RPMI8226 (cell line): Measurements from ENCODE around the gene MCEE.

ENCODE experiments used
- DNase-seq: peaks from one replicate; pipeline ENCODE4 v3.0.0-alpha.2; 2015

The MCEE gene

DNA sequence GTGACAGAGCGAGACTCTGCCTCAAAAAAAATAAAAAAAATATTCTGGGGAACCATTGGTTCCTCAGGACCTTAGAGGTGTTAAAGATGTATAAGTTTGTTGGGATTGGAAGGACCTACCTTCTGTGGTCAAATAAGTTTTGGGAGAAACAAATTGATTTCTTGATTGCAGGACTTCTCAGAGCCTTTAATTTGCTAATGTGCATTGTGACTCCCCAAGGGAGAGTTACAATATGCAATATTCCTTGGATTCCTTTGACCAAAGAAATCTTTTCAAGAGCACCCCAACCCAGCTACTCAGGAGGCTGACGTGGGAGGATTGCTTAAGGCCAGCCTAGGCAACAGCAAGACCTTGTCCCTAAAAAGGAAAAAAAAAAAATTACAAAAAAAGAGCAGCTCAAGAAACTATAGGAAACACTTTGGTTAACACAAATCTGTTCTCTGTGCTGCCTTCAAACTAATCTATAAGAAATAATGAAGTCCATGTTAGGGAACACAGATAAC, 55.1 kb downstream of the MCEE start:
- no peak for DNase-seq

DNA sequence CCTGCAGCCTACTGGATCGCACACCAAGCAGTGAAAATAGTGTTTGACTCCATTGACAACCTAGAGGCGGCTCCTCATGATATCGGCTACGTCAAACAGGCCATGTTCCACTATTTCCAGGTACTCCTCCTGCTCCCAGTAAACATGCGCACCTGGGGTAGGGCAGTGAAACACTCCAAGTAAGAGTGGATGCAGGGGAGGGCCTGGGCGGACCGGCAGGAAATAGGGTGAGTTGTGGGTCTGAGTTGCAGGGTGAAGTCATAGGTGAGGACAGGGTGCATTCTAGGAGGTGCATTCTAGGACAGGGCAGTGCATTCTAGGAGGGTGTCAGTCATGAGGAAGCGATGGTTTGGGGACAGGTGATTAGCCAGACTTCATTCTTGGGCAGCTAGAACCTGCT, 56.6 kb downstream of the MCEE start:
- DNase-seq, result no peak

DNA sequence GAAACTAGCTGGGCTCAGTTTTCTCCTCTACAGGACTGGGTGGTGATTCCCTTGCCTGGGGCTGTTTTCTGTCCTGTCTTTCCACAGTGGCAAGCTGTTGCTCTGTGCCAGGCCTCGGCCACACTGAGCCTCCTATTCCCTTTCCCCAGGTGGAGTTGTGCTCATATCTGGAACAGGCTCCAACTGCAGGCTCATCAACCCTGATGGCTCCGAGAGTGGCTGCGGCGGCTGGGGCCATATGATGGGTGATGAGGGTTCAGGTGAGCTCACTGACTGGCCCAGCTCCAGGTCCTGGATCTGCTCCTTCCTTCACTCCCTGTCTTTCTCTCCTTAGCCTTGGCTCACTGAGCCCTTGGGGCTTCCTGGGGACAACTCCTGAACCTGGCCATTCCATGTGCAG, 57.5 kb downstream of the MCEE start:
- DNase-seq, result no peak

DNA sequence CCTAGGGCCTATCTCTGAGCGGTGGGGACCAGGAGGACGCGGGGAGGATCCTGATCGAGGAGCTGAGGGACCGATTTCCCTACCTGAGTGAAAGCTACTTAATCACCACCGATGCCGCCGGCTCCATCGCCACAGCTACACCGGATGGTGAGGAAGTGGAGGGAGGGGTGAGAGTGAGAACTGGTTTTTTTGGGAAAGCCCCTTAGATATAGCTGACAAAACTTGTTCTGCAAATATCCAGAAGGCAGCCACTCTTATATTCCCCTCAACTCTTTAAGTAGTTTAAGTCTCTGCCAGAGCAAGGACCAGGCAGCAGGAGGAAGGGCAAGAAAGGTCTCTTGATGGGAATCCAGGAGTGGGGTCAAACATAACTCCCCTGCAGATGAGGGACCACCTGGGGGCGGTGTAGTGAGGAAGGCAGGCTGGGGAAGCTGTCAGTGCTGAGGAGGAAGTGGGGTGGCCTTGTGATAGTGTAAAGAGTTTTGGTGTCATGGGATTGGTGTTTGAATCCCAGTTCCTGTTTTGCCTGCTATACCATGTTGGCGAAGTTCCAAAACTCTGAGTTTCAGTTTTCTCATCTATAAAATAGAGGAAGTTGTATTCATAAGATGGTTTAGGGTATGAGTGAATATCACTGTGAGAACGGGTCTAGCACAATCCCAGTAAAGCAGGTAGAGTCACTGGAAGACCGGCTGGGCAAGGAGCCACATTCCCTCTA, 58.2 kb downstream of the MCEE start:
- DNase-seq, result peak; percentile 96

DNA sequence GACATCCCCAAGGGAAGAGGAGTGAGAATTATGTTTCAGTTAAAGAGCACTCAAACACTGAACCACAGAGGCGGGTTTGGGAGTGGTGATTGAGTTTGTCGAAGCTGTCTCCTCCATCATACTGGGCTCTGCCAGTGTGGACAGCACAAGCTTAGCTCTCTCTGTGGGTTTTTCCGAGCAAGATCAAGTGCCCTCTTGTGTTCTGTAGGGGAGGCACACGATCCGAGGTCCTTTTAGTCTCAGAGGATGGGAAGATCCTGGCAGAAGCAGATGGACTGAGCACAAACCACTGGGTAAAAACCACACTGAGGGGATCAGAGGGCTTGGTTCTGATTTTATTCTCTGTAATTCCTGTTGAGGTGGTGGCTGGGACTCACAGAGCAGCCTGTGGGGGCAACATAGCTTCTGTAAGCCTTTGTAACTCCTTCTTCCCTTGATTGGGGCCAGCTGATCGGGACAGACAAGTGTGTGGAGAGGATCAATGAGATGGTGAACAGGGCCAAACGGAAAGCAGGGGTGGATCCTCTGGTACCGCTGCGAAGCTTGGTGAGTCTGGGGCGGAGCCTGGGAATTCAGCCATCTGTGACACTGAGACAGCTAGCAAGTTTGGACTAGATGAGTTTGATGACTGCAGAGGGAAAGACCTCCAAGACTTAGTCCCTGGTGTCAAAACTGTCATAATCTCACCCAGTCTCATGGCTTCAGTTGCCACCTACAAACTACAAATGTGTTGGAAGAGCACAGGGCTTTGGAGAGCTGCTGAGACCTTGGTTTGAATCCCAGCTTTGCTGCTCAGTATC, 59.5 kb downstream of the MCEE start:
- DNase-seq, result no peak

DNA sequence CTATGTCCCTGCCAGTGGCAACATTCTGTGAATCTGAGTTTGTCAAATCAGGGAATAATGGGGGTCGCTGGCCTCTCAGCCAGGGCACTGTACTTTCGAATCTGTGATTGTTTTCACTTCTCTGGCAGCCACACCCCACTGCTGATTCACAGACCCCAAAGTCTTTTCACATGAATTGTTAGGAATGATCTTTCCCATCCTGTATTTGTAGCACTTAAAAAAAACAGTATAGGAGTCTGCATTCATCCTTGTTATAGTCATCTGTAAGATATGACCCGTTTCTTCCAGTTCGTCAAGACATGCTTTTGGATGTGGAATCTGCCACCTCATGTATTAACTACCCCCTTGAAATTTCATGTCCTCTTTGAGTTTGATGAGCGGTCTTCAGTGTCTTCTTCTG, 60.7 kb downstream of the MCEE start:
- no peak for DNase-seq

DNA sequence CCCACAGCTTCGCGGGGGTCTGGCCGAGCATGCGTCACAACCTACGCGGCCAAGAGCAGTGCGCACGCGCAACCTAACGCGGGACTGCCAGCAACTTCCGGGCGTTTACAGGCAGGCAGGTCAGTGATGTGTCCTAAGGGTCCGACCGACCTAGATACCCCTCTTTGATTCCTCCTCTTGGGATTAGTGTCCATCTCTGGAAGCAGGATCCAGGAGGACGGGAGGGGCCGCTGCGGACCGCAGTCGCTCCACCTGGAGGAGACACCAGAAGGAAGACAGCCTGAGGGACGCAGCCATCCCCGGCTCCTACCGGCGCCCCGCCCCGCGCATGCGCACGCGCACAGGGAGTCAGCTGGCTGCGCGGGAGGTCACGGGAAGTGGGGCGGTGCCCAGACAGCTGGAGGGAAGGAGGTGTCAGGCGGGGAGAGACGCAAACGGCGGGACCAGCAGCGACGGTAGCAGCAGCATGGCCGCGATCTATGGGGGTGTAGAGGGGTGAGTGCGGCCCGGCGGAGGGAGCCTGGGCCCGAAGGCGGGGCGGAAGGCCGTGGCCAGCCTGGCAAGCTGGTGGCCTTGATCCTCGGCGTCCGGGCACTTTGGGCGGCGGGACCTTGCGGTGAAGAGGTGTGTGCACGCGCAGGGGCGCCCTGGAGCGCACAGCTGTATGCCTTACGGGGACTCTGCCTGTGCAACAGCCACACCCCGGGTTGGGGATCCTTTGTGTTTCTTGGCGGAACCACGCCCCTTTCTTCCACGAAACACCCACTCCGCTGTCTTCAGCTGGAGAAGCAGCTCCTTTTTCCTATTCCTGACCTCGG, 61.6 kb downstream of the MCEE start, which contains the start of gene NAGK:
Gene NAGK (plus strand): TSS at position 431 of the 818 bp plus-strand sequence. CDS start 36 bp downstream, at position 467.
- DNase-seq, result peak; percentile 98

DNA sequence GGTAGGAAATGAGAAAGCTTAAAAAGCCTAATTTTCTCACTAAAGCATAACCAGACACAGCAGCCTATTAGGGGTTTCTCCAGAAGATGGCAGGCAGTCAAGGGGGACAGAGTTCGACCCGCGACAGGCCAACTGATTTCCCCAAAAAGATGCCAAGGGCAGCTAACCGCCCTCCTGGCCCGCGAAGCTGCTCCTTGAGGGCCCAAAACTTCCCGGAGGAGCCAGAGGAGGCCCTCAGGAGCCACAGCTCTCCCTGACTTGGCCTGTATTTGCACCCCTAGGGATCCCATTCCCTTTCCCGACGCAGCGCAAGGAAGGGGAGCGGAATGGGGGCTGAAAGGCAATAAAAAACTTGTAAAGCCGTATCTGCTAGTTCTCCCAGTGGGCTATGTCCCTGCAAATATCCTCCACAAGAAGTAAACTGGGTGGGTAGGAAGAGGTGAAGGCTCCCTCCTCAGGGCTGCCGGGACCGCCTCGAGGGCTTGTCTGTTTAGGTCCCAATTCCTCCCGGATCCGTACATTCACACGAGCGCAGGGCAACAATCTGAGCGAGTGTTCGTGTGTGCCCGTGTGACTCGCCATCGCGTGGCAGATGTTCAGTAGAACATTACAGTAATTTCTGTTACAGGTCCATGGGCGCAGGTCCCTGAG, 62.3 kb downstream of the MCEE start:
- peak; percentile 15 for DNase-seq

DNA sequence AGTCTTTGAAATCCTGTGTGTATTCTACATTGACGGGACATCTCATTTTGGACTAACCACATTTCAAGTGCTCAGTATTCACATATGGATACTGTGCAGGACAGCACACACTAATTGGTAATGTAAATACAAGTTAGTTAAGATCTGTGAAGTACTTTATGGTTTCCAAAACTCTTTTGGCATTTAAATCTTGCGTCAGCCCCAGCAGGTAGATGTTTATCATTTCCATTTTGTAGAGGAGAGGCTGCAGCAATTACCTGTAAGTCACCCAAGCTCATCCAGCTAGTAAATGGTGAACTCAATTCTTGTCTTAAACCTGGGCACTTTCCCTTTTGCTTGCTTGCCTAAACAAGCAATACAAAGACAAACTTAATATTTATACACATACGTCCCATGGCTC, 63.2 kb downstream of the MCEE start:
- no peak for DNase-seq

DNA sequence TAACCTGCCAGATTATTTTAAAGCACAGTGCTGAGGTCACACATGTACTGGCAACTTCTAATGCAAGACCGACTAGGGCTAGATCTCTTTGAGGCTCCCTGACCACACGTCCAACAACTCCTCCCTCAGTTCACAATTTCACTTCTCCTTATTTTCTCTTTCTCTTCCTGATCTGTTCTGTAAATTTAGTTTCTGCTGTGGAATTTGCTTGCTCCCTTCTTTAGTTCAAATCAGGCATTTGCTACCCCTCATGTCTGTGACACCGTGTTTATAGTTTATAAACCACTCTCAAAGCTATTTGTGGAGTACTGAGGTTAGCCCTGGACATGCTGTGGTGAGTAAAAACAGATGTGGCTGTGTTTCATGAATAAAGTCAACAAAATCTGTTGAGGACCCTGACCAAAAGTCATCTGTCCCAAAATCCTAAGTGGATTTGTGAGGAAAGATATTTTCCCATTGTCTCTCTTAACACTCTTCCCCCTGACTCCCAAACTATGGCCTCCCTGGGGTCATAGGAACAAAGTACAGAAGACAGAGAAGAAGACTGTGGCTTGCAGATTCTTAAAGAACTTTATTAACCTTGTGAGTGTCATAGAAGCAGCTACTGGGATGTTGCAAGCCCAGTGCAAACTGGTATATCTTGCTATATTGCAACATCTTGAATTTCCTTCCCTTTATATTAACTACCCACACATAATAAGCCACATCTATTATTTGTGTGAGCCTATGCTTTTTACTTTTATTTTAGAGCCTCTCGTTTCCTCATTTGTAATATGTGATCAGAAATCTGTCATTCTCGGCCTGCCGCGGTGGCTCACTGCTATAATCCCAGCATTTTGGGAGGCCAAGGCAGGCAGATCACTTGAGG, 65.0 kb downstream of the MCEE start:
- DNase-seq, result peak; percentile 77

DNA sequence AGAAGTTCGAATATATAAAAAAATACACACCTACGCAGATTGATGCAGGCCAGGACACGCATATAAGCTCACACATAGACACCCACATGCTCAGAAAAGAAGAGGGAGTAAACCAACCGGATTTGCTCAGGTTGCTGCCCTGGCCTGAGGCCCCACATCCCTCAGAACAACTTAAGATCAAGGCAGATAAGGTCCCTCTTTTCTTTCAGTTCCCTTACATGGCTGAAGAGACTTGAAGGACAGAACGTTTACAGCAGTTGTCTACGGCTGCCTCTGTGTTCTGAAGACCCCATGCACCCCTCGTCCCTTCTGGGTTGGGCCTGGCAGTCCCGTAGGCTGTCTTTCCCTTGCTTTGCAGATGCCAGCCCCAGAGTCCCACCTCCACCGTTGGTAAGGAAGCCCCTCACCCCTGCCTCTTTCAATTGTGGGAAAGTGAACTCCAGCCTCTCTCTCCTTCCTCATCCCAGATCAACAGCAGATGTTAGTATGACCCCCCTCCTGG, 65.9 kb downstream of the MCEE start:
- DNase-seq, result peak; percentile 8

DNA sequence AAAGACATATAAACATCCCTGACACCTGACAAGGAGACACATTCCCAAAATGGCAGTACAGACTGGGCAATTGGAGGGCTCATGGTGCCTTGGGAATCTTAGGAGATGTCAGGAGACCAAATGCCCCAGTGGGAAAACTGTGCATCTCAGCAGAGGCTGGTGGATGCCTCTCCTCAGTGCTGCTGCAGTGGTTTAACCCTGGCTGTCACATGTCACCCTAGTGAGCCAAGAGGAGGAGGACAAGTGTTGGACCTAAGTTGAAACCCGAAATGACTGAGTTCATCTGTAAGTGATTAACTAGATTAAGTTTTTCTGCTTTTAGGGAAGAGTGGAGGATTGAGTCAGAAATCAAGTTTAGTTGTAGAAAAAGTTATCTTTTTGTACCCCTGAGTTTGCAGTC, 66.8 kb downstream of the MCEE start:
- no peak for DNase-seq

DNA sequence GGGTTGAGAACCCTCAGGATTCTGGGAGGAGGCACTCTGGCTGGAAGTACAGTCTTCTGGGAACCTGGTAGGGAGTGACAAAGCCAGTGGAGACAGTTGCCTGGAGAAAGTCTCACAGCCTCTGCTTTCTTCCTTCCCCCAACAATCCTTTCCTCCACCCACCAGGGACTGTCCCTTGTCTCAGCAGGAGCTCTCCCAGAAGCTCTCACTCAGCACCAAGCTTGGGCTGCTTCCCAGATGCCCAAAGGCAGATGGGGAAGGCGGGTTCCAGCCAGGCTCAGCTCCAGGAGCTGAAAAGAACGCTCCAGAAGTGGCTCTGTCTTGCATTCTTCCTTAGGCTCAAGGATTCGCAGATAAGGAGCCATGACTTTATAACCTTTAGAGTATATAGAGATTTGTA, 69.2 kb downstream of the MCEE start:
- DNase-seq, result no peak

DNA sequence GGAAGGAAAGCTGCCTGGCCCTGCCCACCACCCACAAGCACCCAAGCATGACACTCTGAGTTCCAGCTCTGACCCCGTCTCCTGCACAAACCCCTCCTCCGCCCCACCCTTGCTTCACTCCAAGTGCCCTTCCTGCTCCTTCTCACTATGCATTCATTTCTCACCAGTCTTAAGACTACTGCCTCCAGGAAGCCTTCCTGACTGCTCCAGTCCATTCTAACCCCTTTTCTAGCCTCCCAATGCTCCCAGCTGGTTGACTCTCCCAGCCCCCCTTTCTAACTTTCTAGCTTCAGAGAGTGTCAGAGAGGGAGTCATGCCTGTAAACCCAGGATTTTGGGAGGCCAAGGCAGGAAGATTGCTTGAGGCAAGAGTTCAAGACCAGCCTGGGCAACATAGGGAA, 69.8 kb downstream of the MCEE start:
- DNase-seq, result no peak
